Lower leg skin (tissue), 4 donors: ENCODE results near the gene ZNF384. TPM values are rescaled to one million over a fixed set of nuclear protein-coding genes. Genes with fewer than 3 reads are reported as not detected.
A peak's percentile ranks its signal among the peaks of the same experiment; 100 is the strongest.

Source experiments
- DNase-seq, 2 donors: peaks; one replicate each; pipeline ENCODE4 v3.0.0-alpha.2; 2019; ENCODE audit warnings: low spot score in 2 of 2
- H3K4me3 ChIP-seq: fragments of 200-600 bp; sonication (generic); 2 replicates; pipeline ENCODE4 v1.5.1; 2017; ENCODE audit warnings: mild to moderate bottlenecking, low read depth; ENCODE audit not compliant: poor library complexity, severe bottlenecking
- POLR2A ChIP-seq, 2 donors: fragments of 450-650 bp; IDR thresholded peaks; one replicate each; pipeline ENCODE4 v1.6.1; 2016 to 2017; ENCODE audit warnings: antibody characterized with exemption in 2 of 2, mild to moderate bottlenecking in 1 of 2, moderate library complexity in 1 of 2
- WGBS, 2 donors: methylation state at CpG; one replicate each; pipeline ENCODE4 v1.1.5; 2018; 5-methylcytosine and 5-hydroxymethylcytosine counted together
- intact Hi-C: fragments of 100-400 bp; cut with DNase I; formaldehyde crosslinking; loops from one replicate; pipeline ENCODE4 v1.15.0; 2023; ENCODE audit warnings: low total_unique reads
- total RNA-seq, 4 donors: library from RNA; depleted of rRNA; stranded (reverse); fragments of >200 nt; gene quantifications; one replicate each; pipeline ENCODE4 v1.1.0, GENCODE V29; 2016
- TF ChIP-seq, protein P1 (sequence below), 3 donors: fragments of 450-650 bp; IDR thresholded peaks; one replicate each; pipeline ENCODE4 v1.5.1; 2016; ENCODE audit warnings: antibody characterized with exemption in 3 of 3, mild to moderate bottlenecking in 3 of 3, moderate library complexity in 2 of 3

The ZNF384 gene
- total RNA-seq, 4 donors from 2014 or later: 22.7 to 79.9 (median 33.7) TPM

DNA sequence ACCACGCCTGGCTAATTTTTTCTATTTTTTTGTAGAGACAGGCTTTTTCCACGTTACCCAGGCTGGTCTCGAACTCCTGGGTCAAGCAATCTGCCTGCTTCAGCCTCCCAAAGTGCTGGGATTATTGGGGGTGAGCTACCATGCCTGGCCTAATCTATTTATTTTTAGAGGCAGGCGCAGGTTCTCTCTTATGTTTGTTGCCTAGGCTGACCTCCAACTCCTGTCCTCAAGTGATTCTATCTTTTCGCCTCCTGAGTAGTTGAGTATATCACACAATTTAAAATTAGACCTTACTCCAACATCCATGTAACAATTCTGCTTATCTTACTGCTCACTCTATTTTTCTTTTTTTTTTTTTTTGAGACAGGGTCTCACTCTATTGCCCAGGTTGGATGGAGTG is 35.2 kb downstream of the ZNF384 start:
- TF ChIP-seq, protein P1, sequence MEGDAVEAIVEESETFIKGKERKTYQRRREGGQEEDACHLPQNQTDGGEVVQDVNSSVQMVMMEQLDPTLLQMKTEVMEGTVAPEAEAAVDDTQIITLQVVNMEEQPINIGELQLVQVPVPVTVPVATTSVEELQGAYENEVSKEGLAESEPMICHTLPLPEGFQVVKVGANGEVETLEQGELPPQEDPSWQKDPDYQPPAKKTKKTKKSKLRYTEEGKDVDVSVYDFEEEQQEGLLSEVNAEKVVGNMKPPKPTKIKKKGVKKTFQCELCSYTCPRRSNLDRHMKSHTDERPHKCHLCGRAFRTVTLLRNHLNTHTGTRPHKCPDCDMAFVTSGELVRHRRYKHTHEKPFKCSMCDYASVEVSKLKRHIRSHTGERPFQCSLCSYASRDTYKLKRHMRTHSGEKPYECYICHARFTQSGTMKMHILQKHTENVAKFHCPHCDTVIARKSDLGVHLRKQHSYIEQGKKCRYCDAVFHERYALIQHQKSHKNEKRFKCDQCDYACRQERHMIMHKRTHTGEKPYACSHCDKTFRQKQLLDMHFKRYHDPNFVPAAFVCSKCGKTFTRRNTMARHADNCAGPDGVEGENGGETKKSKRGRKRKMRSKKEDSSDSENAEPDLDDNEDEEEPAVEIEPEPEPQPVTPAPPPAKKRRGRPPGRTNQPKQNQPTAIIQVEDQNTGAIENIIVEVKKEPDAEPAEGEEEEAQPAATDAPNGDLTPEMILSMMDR (IDR thresholded peaks at IDR 0.05): no peak
- TF ChIP-seq POLR2A (IDR thresholded peaks at IDR 0.05): no peak
- 97% methylated on average over 5 of the region's 5 CpGs for WGBS, 2 donors
- H3K4me3 ChIP-seq: no peak overlapping the region
- intact Hi-C loops: no loop called here
- no peak for DNase-seq

DNA sequence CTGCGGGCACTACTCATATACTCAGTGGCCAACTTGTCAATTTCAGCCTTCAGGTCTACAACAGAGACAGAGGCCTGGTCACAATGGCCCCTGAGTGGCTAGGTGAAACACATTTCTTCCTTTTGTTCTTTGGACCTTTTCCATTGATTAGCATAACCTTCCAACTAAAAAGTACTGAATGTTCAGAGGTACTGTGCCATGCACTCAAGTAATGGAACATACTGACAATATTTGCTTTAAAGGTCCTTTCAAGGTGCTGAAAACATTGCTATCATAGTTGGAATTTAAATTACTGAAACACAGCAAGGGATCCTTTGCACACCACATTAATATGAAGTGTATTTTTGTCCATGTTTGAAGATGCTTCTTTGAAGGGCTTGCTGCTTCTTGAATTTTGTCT is 35.8 kb downstream of the ZNF384 start:
- no peak for DNase-seq
- H3K4me3 ChIP-seq: no peak overlapping the region
- 100% methylated on average over 1 of the region's 1 CpG for WGBS, 2 donors
- no peak for TF ChIP-seq POLR2A (IDR thresholded peaks at IDR 0.05)
- TF ChIP-seq, protein P1 (IDR thresholded peaks at IDR 0.05): no peak
- intact Hi-C loops: no loop called here

- TF ChIP-seq, protein P1 (IDR thresholded peaks at IDR 0.05): no peak
- no peak for TF ChIP-seq POLR2A (IDR thresholded peaks at IDR 0.05)
- H3K4me3 ChIP-seq: no peak overlapping the region
- intact Hi-C loops: no loop called here
- DNase-seq: no peak
- 84 to 85% methylated on average over 12 of the region's 12 CpGs for WGBS, 2 donors
Measured at GRCh38 chr12:6652391-6652790, 36.8 kb downstream of the ZNF384 start.

DNA sequence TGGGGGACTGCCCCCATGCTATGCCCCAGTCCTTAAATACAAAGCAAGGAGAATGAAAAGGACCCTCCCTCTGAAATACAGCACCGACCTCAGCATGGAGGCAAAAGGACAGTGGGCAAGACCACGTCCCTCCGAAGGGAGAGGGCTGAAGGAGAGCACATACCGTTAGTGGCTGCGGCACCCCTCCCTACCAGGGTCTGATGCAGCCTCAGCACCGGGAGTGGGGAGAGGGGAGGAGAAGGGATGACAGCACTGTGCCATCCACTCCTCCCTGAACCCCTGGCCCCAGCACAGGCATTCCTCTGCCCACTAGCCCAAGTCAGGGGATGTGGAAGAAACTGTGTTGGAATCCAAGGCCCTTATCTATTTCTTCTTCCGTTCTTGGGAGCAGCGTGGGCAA is 38.3 kb downstream of the ZNF384 start:
- no peak overlapping the region for H3K4me3 ChIP-seq
- no peak for TF ChIP-seq POLR2A (IDR thresholded peaks at IDR 0.05)
- TF ChIP-seq, protein P1 (IDR thresholded peaks at IDR 0.05): no peak
- no peak for DNase-seq
- intact Hi-C loops: no loop called here
- 89 to 90% methylated on average over 8 of the region's 8 CpGs for WGBS, 2 donors

- peak within 1 kb of the TSS; percentile 16 for H3K4me3 ChIP-seq
- intact Hi-C loops: no loop called here
- TF ChIP-seq POLR2A (IDR thresholded peaks at IDR 0.05): no peak
- TF ChIP-seq, protein P1 (IDR thresholded peaks at IDR 0.05): no peak
- DNase-seq: peak; percentile 68 to 95
- 12 to 21% methylated on average over 28 to 37 of the region's 38 CpGs for WGBS, 2 donors
Measured at GRCh38 chr12:6647083-6647604, 42.0 kb downstream of the ZNF384 start, which contains the start of gene ACRBP. TSS of gene ACRBP (minus strand) at chr12:6647432. CDS start at chr12:6647366, 66 bp downstream.
